Smooth muscle cell (in vitro differentiated cells): Measurements from ENCODE around the gene ANKRD33B. TPM values are rescaled to one million over a fixed set of nuclear protein-coding genes. Genes with fewer than 3 reads are reported as not detected.

Experiments used
- DNase-seq: peaks from one replicate; lab custom pipeline; 2025; ENCODE audit not compliant: unreplicated experiment; lab: John Stamatoyannopoulos, UW
- H2AFZ ChIP-seq: fragments of 200-600 bp; sonication (generic); 2 replicates; pipeline ENCODE4 v1.6.0; 2016; ENCODE audit warnings: antibody characterized with exemption, low read depth, mild to moderate bottlenecking
- H3F3A ChIP-seq: fragments of 200-600 bp; sonication (generic); 2 replicates; pipeline ENCODE4 v1.6.0; 2017; ENCODE audit warnings: antibody characterized with exemption, low read depth
- H3K27ac ChIP-seq: fragments of 200-600 bp; sonication (generic); 2 replicates; pipeline ENCODE4 v1.5.1; 2016; ENCODE audit warnings: low read depth, mild to moderate bottlenecking
- H3K27me3 ChIP-seq: fragments of 200-600 bp; sonication (generic); 2 replicates; pipeline ENCODE4 v1.6.1; 2016; ENCODE audit warnings: low read depth, mild to moderate bottlenecking
- H3K36me3 ChIP-seq: fragments of 200-600 bp; sonication (generic); 2 replicates; pipeline ENCODE4 v1.5.1; 2016; ENCODE audit warnings: low read depth
- H3K4me1 ChIP-seq: fragments of 200-600 bp; sonication (generic); 2 replicates; pipeline ENCODE4 v1.5.1; 2016; ENCODE audit warnings: low read depth
- H3K4me2 ChIP-seq: fragments of 200-600 bp; sonication (generic); 2 replicates; pipeline ENCODE4 v1.6.0; 2016; ENCODE audit warnings: mild to moderate bottlenecking
- H3K4me3 ChIP-seq: fragments of 200-600 bp; sonication (generic); 2 replicates; pipeline ENCODE4 v1.5.1; 2016; ENCODE audit warnings: mild to moderate bottlenecking
- H3K79me2 ChIP-seq: fragments of 200-600 bp; sonication (generic); 2 replicates; pipeline ENCODE4 v1.6.0; 2016; ENCODE audit warnings: low read depth, mild to moderate bottlenecking
- H3K9ac ChIP-seq: fragments of 200-600 bp; sonication (generic); 2 replicates; pipeline ENCODE4 v1.6.0; 2016; ENCODE audit warnings: low read depth
- H3K9me3 ChIP-seq: fragments of 200-600 bp; sonication (generic); replicated peaks from 2 replicates; pipeline ENCODE4 v1.5.1; 2016; ENCODE audit warnings: low read depth
- H4K20me1 ChIP-seq: fragments of 200-600 bp; sonication (generic); 2 replicates; pipeline ENCODE4 v1.6.0; 2016; ENCODE audit warnings: low read depth
- CTCF ChIP-seq: fragments of 200-600 bp; sonication (generic); IDR thresholded peaks from 2 replicates; pipeline ENCODE4 v1.5.1; 2017; ENCODE audit warnings: borderline replicate concordance, mild to moderate bottlenecking, antibody characterized with exemption; ENCODE audit not compliant: insufficient read depth, poor library complexity, severe bottlenecking
- WGBS: methylation state at CpG from one replicate; pipeline ENCODE4 v1.1.7; 2016; ENCODE audit warnings: low lambda C conversion rate; 5-methylcytosine and 5-hydroxymethylcytosine counted together
- polyA plus RNA-seq: library from polyadenylated mRNA; unstranded; fragments of >200 nt; fragmentation: Nextera tagmentation; extraction: Ambion mirVana; gene quantifications from 2 replicates; pipeline ENCODE4 v1.2.1, GENCODE V29; 2016
- total RNA-seq: library from RNA; depleted of rRNA; stranded (reverse); fragments of >200 nt; gene quantifications from 2 replicates; pipeline ENCODE4 v1.2.3, GENCODE V29; 2014

Gene ANKRD33B
- total and polyA plus RNA-seq, 2 experiments from 2014 or later, result 1.2 to 2.2 TPM

DNA sequence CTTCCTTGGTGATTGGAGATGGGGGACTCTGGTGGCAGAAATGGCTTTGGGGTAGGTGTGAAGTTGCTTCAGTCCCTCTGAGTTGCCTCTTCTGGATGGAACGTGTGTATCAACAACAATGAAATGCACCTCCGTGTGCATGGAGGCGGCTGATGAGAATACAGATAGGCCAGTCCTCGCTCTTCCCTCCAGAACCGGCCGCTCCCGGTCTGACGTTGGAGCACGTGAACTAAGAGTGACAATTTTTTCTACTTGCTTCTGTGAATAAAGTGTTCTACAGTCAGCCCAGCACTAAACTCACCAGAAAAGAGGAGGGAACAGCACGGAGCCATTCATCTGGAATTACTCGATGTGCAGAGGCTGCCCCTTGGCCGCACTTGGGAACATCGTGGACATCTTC lies 90.7 kb downstream of the ANKRD33B start:
- H3K4me2 ChIP-seq, result no peak overlapping the region
- DNase-seq, result no peak
- H3K9ac ChIP-seq, result no peak overlapping the region
- H2AFZ ChIP-seq, result no peak overlapping the region
- no peak overlapping the region for H3K4me3 ChIP-seq
- H3K27me3 ChIP-seq, result no peaks in the 10 kb centered on the region
- H3F3A ChIP-seq, result no peaks in the 10 kb centered on the region
- H3K4me1 ChIP-seq, result no peaks in the 10 kb centered on the region
- no peaks in the 10 kb centered on the region for H3K36me3 ChIP-seq
- no peak for TF ChIP-seq CTCF
- no peaks in the 10 kb centered on the region for H4K20me1 ChIP-seq
- H3K27ac ChIP-seq, result no peak overlapping the region
- 97% methylated on average over 13 of the region's 13 CpGs for WGBS
- H3K9me3 ChIP-seq, result no peaks in the 10 kb centered on the region
- no peaks in the 10 kb centered on the region for H3K79me2 ChIP-seq

- no peaks in the 10 kb centered on the region for H3F3A ChIP-seq
- no peak overlapping the region for H3K9ac ChIP-seq
- no peaks in the 10 kb centered on the region for H3K4me1 ChIP-seq
- no peaks in the 10 kb centered on the region for H3K79me2 ChIP-seq
- H3K4me3 ChIP-seq, result no peak overlapping the region
- 90% methylated on average over 29 of the region's 29 CpGs for WGBS
- H3K27me3 ChIP-seq, result no peaks in the 10 kb centered on the region
- no peak for TF ChIP-seq CTCF
- no peak for DNase-seq
- H3K9me3 ChIP-seq, result no peaks in the 10 kb centered on the region
- no peaks in the 10 kb centered on the region for H4K20me1 ChIP-seq
- no peak overlapping the region for H3K4me2 ChIP-seq
- H2AFZ ChIP-seq, result no peak overlapping the region
- H3K36me3 ChIP-seq, result no peaks in the 10 kb centered on the region
- H3K27ac ChIP-seq, result no peak overlapping the region
Measured at GRCh38 chr5:10655161-10655971, 91.5 kb downstream of the ANKRD33B start.

GRCh38 chr5:10655972-10656830 lies 92.3 kb downstream of the ANKRD33B start:
- H3K9ac ChIP-seq, result no peak overlapping the region
- no peaks in the 10 kb centered on the region for H3K36me3 ChIP-seq
- no peak overlapping the region for H3K4me2 ChIP-seq
- H3K4me1 ChIP-seq, result no peaks in the 10 kb centered on the region
- no peaks in the 10 kb centered on the region for H4K20me1 ChIP-seq
- H3K27ac ChIP-seq, result no peak overlapping the region
- no peak overlapping the region for H2AFZ ChIP-seq
- no peak for TF ChIP-seq CTCF
- no peaks in the 10 kb centered on the region for H3F3A ChIP-seq
- H3K9me3 ChIP-seq, result no peaks in the 10 kb centered on the region
- H3K27me3 ChIP-seq, result no peaks in the 10 kb centered on the region
- 90% methylated on average over 18 of the region's 18 CpGs for WGBS
- no peak for DNase-seq
- H3K4me3 ChIP-seq, result no peak overlapping the region
- H3K79me2 ChIP-seq, result no peaks in the 10 kb centered on the region
